Measurements from ENCODE around the gene OTUB2.
A peak's percentile ranks its signal among the peaks of the same experiment; 100 is the strongest.
"Not testable (repeated sequence)": the region's sequence is repeated elsewhere in the genome, so short reads cannot be mapped to it uniquely, and the experiment has no call there.

OTUB2 gene

GRCh38 chr14:94058674-94059138, 32.6 kb downstream of the OTUB2 start:
- TF ChIP-seq CTCF (IDR thresholded peaks at IDR 0.05) = no peak
- H3K36me3 Mint-ChIP-seq (ENCODE audit: low read depth) = peaks cover 80% of the 10 kb centered on the region
- H3K27me3 Mint-ChIP-seq (ENCODE audit: low read depth, poor library complexity) = peaks cover 3% of the 10 kb centered on the region
- no peaks in the 10 kb centered on the region for H3K9me3 Mint-ChIP-seq
- no peak overlapping the region for H3K4me3 Mint-ChIP-seq
- H3K27ac Mint-ChIP-seq = no peak overlapping the region
- DNase-seq = no peak
- peaks cover 7% of the 10 kb centered on the region for H3K4me1 Mint-ChIP-seq

GRCh38 chr14:94059998-94060397, 33.9 kb downstream of the OTUB2 start:
- H3K27ac Mint-ChIP-seq = no peak overlapping the region
- H3K27me3 Mint-ChIP-seq (ENCODE audit: low read depth, poor library complexity) = no peaks in the 10 kb centered on the region
- no peak for TF ChIP-seq CTCF (IDR thresholded peaks at IDR 0.05)
- H3K9me3 Mint-ChIP-seq = no peaks in the 10 kb centered on the region
- H3K4me3 Mint-ChIP-seq = no peak overlapping the region
- peaks cover 74% of the 10 kb centered on the region for H3K36me3 Mint-ChIP-seq (ENCODE audit: low read depth)
- peaks cover 7% of the 10 kb centered on the region for H3K4me1 Mint-ChIP-seq
- no peak for DNase-seq

- peaks cover 18% of the 10 kb centered on the region for H3K4me1 Mint-ChIP-seq
- H3K9me3 Mint-ChIP-seq = peaks cover 11% of the 10 kb centered on the region
- H3K36me3 Mint-ChIP-seq (ENCODE audit: low read depth) = peaks cover 78% of the 10 kb centered on the region
- no peak overlapping the region for H3K4me3 Mint-ChIP-seq
- no peak for TF ChIP-seq CTCF (IDR thresholded peaks at IDR 0.05)
- no peaks in the 10 kb centered on the region for H3K27me3 Mint-ChIP-seq (ENCODE audit: low read depth, poor library complexity)
- no peak overlapping the region for H3K27ac Mint-ChIP-seq
- no peak for DNase-seq
Measured at GRCh38 chr14:94062344-94062940, 36.3 kb downstream of the OTUB2 start.

- Mint-ChIP-seq H3K27ac (peak overlapping the region; percentile 55), H3K36me3 (ENCODE audit: low read depth) (peaks cover 88% of the 10 kb centered on the region), H3K9me3 (peaks cover 48% of the 10 kb centered on the region), H3K27me3 (ENCODE audit: low read depth, poor library complexity) (no peaks in the 10 kb centered on the region), H3K4me1 (peaks cover 18% of the 10 kb centered on the region), H3K4me3 (no peak overlapping the region)
- TF ChIP-seq CTCF (IDR thresholded peaks at IDR 0.05) = no peak
- DNase-seq = no peak
Measured at GRCh38 chr14:94066089-94066676, 40.0 kb downstream of the OTUB2 start.

GRCh38 chr14:94072076-94072475, 45.9 kb downstream of the OTUB2 start:
- H3K36me3 Mint-ChIP-seq (ENCODE audit: low read depth) = peaks cover 98% of the 10 kb centered on the region
- H3K9me3 Mint-ChIP-seq = peaks cover 97% of the 10 kb centered on the region
- not testable (repeated sequence) for DNase-seq; H3K4me3 Mint-ChIP-seq; H3K27ac Mint-ChIP-seq; H3K4me1 Mint-ChIP-seq; H3K27me3 Mint-ChIP-seq (ENCODE audit: low read depth, poor library complexity)

GRCh38 chr14:94074534-94074933, 48.4 kb downstream of the OTUB2 start:
- Mint-ChIP-seq H3K9me3 (peaks cover 90% of the 10 kb centered on the region), H3K4me1 (peaks cover 21% of the 10 kb centered on the region), H3K4me3 (no peak overlapping the region), H3K27me3 (ENCODE audit: low read depth, poor library complexity) (no peaks in the 10 kb centered on the region), H3K36me3 (ENCODE audit: low read depth) (peaks cover 98% of the 10 kb centered on the region), H3K27ac (peak overlapping the region; percentile 4)
- TF ChIP-seq CTCF (IDR thresholded peaks at IDR 0.05) = no peak
- no peak for DNase-seq
